ENCODE results near the gene UNC93B1. TPM values are rescaled to one million over a fixed set of nuclear protein-coding genes. Genes with fewer than 3 reads are reported as not detected.
"Not testable (repeated sequence)": the region's sequence is repeated elsewhere in the genome, so short reads cannot be mapped to it uniquely, and the experiment has no call there.

UNC93B1 gene
- total RNA-seq, 1 donor from 2014 or later, result 7.3 TPM

GRCh38 chr11:67978766-67979418 lies 25.0 kb downstream of the UNC93B1 start:
- ATAC-seq (ENCODE audit: poor library complexity); intact Hi-C loops (cut with DNase I); DNase-seq: not testable (repeated sequence)

GRCh38 chr11:67974746-67975145 lies 29.2 kb downstream of the UNC93B1 start:
- intact Hi-C loops (cut with DNase I); ATAC-seq (ENCODE audit: poor library complexity): not testable (repeated sequence)

GRCh38 chr11:67965830-67966348 lies 38.0 kb downstream of the UNC93B1 start:
- DNase-seq; ATAC-seq (ENCODE audit: poor library complexity); intact Hi-C loops (cut with DNase I): not testable (repeated sequence)

More at GRCh38 chr11:67974746-67975145, 29.2 kb downstream of the UNC93B1 start:
- not testable (repeated sequence) for DNase-seq

GRCh38 chr11:67964746-67965145 lies 39.2 kb downstream of the UNC93B1 start:
- DNase-seq; ATAC-seq (ENCODE audit: poor library complexity); intact Hi-C loops (cut with DNase I): not testable (repeated sequence)

GRCh38 chr11:67963879-67964278 lies 40.0 kb downstream of the UNC93B1 start:
- ATAC-seq (ENCODE audit: poor library complexity); DNase-seq; intact Hi-C loops (cut with DNase I): not testable (repeated sequence)

- ATAC-seq (ENCODE audit: poor library complexity); intact Hi-C loops (cut with DNase I); DNase-seq: not testable (repeated sequence)
Measured at GRCh38 chr11:67963217-67963616, 40.7 kb downstream of the UNC93B1 start.

GRCh38 chr11:67956236-67956635 lies 47.7 kb downstream of the UNC93B1 start:
- intact Hi-C loops (cut with DNase I); DNase-seq; ATAC-seq (ENCODE audit: poor library complexity): not testable (repeated sequence)

- DNase-seq, result peak; percentile 86
- peak; percentile 66 for ATAC-seq (ENCODE audit: poor library complexity)
- intact Hi-C loops (cut with DNase I), result not testable (repeated sequence)
Measured at GRCh38 chr11:67955461-67956007, 48.4 kb downstream of the UNC93B1 start.

- intact Hi-C loops (cut with DNase I); DNase-seq; ATAC-seq (ENCODE audit: poor library complexity): not testable (repeated sequence)
Measured at GRCh38 chr11:67954971-67955370, 48.9 kb downstream of the UNC93B1 start.

GRCh38 chr11:67954251-67954650 lies 49.6 kb downstream of the UNC93B1 start:
- intact Hi-C loops (cut with DNase I); ATAC-seq (ENCODE audit: poor library complexity); DNase-seq: not testable (repeated sequence)

GRCh38 chr11:67950705-67951104 lies 53.2 kb downstream of the UNC93B1 start:
- intact Hi-C loops (cut with DNase I); ATAC-seq (ENCODE audit: poor library complexity); DNase-seq: not testable (repeated sequence)

GRCh38 chr11:67947785-67948184 lies 56.1 kb downstream of the UNC93B1 start:
- intact Hi-C loops (cut with DNase I); ATAC-seq (ENCODE audit: poor library complexity); DNase-seq: not testable (repeated sequence)

- ATAC-seq (ENCODE audit: poor library complexity); DNase-seq; intact Hi-C loops (cut with DNase I): not testable (repeated sequence)
Measured at GRCh38 chr11:67946403-67946802, 57.5 kb downstream of the UNC93B1 start.

GRCh38 chr11:67943406-67943805 lies 60.5 kb downstream of the UNC93B1 start:
- intact Hi-C loops (cut with DNase I); ATAC-seq (ENCODE audit: poor library complexity); DNase-seq: not testable (repeated sequence)

Small RNA genes lying within 50 kb of the gene (microRNA-seq; reads per million reads assigned to microRNA genes)
- gene MIR4691 (not detected), gene MIR6753 (not detected), gene MIR7113 (not detected)

Other genes starting within 250 kb of the UNC93B1 start
- 4.4 TPM for gene ALDH3B1, start 6.2 kb upstream of the UNC93B1 start, total RNA-seq
- 474 TPM for gene NDUFS8, start 26.6 kb upstream of the UNC93B1 start, total RNA-seq
- 22.3 TPM for gene TCIRG1, start 34.9 kb upstream of the UNC93B1 start, total RNA-seq
- 8.4 TPM for gene CHKA, start 117.3 kb upstream of the UNC93B1 start, total RNA-seq
- gene KMT5B, start 209.2 kb upstream of the UNC93B1 start, total RNA-seq, result 22.5 TPM

Data from Right ventricle myocardium superior (tissue), 1 donor.